ENCODE data around the gene LAMB4. TPM values are rescaled to one million over a fixed set of nuclear protein-coding genes. Genes with fewer than 3 reads are reported as not detected.

Gene LAMB4
- total and polyA plus RNA-seq, 8 donors: 0.22 to 0.78 (median 0.50) TPM

DNA sequence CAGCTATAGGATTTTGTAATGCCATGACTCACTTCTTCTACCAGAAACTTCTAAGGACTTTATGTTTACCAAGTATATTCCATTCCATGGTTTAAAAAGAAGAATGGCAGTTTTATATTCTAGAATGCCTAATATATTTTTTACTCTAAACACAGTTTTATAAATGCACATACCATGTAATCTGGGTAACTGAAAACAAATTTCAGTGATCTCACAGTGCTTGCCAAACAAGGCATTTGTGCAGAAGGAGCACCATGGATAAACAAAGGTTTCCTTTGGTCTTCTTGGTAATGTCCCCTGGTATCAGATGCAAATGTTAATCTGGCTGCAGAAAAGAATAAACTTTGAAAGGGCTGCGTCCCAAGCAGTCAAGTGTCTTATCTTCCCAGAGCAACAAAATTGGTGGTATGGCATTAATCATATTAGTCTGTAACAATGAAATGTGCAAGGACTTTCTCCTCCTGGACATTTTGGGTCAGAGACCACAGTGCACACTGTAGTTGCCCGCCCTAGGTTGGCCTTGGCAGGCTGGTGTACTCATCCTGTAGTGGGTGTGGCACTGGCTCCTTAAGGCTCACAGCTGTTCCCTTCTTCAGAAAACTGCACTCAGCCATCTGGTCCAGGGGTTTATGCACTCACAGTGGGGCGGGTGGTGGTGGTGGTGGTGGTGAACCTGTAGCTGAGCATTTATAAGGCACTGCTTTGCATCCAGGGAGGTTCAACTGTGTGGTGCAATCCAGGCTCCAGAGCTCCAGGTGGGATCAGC lies 56.7 kb downstream of the LAMB4 start:
- Histone ChIP-seq H3K27ac (no peak overlapping the region), H3K27me3 (no peaks in the 10 kb centered on the region), H3K4me1 (no peaks in the 10 kb centered on the region), H3K9me3 (no peaks in the 10 kb centered on the region), H3K4me3 (no peak overlapping the region), H3K36me3 (no peaks in the 10 kb centered on the region)
- no peak for ATAC-seq
- TF ChIP-seq, protein P1, sequence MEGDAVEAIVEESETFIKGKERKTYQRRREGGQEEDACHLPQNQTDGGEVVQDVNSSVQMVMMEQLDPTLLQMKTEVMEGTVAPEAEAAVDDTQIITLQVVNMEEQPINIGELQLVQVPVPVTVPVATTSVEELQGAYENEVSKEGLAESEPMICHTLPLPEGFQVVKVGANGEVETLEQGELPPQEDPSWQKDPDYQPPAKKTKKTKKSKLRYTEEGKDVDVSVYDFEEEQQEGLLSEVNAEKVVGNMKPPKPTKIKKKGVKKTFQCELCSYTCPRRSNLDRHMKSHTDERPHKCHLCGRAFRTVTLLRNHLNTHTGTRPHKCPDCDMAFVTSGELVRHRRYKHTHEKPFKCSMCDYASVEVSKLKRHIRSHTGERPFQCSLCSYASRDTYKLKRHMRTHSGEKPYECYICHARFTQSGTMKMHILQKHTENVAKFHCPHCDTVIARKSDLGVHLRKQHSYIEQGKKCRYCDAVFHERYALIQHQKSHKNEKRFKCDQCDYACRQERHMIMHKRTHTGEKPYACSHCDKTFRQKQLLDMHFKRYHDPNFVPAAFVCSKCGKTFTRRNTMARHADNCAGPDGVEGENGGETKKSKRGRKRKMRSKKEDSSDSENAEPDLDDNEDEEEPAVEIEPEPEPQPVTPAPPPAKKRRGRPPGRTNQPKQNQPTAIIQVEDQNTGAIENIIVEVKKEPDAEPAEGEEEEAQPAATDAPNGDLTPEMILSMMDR (IDR thresholded peaks at IDR 0.05): no peak
- WGBS, 2 donors: 89 to 94% methylated on average over 3 of the region's 3 CpGs
- intact Hi-C loops (cut with DNase I): no loop called here
- no peak for FAIRE-seq
- no peak for DNase-seq

- FAIRE-seq (no peak), DNase-seq (no peak), ATAC-seq (no peak)
- no peaks in the 10 kb centered on the region for H3K4me1 ChIP-seq
- H3K27me3 ChIP-seq: no peaks in the 10 kb centered on the region
- no peaks in the 10 kb centered on the region for H3K36me3 ChIP-seq
- H3K27ac ChIP-seq: no peak overlapping the region
- no peak overlapping the region for H3K4me3 ChIP-seq
- no peaks in the 10 kb centered on the region for H3K9me3 ChIP-seq
- TF ChIP-seq, protein P1 (IDR thresholded peaks at IDR 0.05): no peak
- intact Hi-C loops (cut with DNase I): no loop called here
- 88 to 93% methylated on average over 2 of the region's 2 CpGs for WGBS, 2 donors
These were observed 57.4 kb downstream of the LAMB4 start for GRCh38 chr7:108072739-108073138.

- FAIRE-seq (no peak), DNase-seq (no peak), ATAC-seq (no peak)
- no peak overlapping the region for H3K4me3 ChIP-seq
- no peaks in the 10 kb centered on the region for H3K9me3 ChIP-seq
- TF ChIP-seq, protein P1 (IDR thresholded peaks at IDR 0.05): no peak
- WGBS, 2 donors: 89 to 96% methylated on average over 2 of the region's 2 CpGs
- H3K27me3 ChIP-seq: no peaks in the 10 kb centered on the region
- no peaks in the 10 kb centered on the region for H3K4me1 ChIP-seq
- H3K27ac ChIP-seq: no peak overlapping the region
- intact Hi-C loops (cut with DNase I): no loop called here
- H3K36me3 ChIP-seq: no peaks in the 10 kb centered on the region
These were observed 58.0 kb downstream of the LAMB4 start for GRCh38 chr7:108072116-108072515.

DNA sequence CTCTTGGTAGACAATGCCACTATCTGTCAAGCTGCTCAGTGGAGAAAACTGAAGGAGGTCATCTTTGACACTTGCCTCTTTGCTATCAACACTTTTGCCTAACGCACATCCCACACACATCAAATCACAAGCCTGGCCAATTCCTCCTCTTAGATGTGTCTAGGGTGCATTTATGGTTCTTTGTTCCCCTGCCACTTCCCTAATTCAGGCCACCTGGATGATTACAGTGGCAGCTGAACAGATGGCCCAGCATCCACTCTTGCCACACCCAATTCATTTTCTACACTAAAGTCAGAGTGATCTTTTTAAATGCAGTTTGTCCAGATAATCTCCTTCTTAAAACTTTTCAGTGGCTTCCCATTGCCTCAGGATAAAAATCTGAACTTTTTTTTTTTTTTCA lies 58.6 kb downstream of the LAMB4 start:
- ATAC-seq: no peak
- Histone ChIP-seq H3K36me3 (no peaks in the 10 kb centered on the region), H3K27me3 (no peaks in the 10 kb centered on the region), H3K4me3 (no peak overlapping the region), H3K27ac (no peak overlapping the region), H3K9me3 (no peaks in the 10 kb centered on the region), H3K4me1 (no peaks in the 10 kb centered on the region)
- TF ChIP-seq, protein P1 (IDR thresholded peaks at IDR 0.05): no peak
- WGBS, 2 donors: 77 to 95% methylated on average over 1 of the region's 1 CpG
- no peak for DNase-seq
- intact Hi-C loops (cut with DNase I): no loop called here
- no peak for FAIRE-seq

- ATAC-seq (no peak), FAIRE-seq (no peak), DNase-seq (no peak)
- no peaks in the 10 kb centered on the region for H3K9me3 ChIP-seq
- TF ChIP-seq, protein P1 (IDR thresholded peaks at IDR 0.05): no peak
- H3K36me3 ChIP-seq: no peaks in the 10 kb centered on the region
- no peaks in the 10 kb centered on the region for H3K27me3 ChIP-seq
- no peak overlapping the region for H3K4me3 ChIP-seq
- intact Hi-C loops (cut with DNase I): no loop called here
- H3K4me1 ChIP-seq: no peaks in the 10 kb centered on the region
- 82 to 86% methylated on average over 2 of the region's 2 CpGs for WGBS, 2 donors
- H3K27ac ChIP-seq: no peak overlapping the region
These were observed 60.5 kb downstream of the LAMB4 start for GRCh38 chr7:108069646-108070045.

Data from pancreas (tissue), 10 donors.